ENCODE results near the gene SRGAP1.
"Not testable (repeated sequence)": the region's sequence is repeated elsewhere in the genome, so short reads cannot be mapped to it uniquely, and the experiment has no call there.

Gene SRGAP1

GRCh38 chr12:64076565-64076964, 232.1 kb downstream of the SRGAP1 start:
- not testable (repeated sequence) for H3K36me3 Mint-ChIP-seq (ENCODE audit: low read depth); H3K4me3 Mint-ChIP-seq; H3K9me3 Mint-ChIP-seq; H3K27me3 Mint-ChIP-seq; H3K4me1 Mint-ChIP-seq (ENCODE audit: low read depth); H3K27ac Mint-ChIP-seq

GRCh38 chr12:64077922-64078321, 233.4 kb downstream of the SRGAP1 start:
- Mint-ChIP-seq H3K4me1 (ENCODE audit: low read depth) (no peaks in the 10 kb centered on the region), H3K27ac (no peak overlapping the region), H3K36me3 (ENCODE audit: low read depth) (no peaks in the 10 kb centered on the region), H3K9me3 (peaks cover 3% of the 10 kb centered on the region), H3K27me3 (peaks cover 7% of the 10 kb centered on the region), H3K4me3 (no peak overlapping the region)

- no peaks in the 10 kb centered on the region for H3K4me1 Mint-ChIP-seq (ENCODE audit: low read depth)
- H3K4me3 Mint-ChIP-seq: no peak overlapping the region
- peaks cover 3% of the 10 kb centered on the region for H3K9me3 Mint-ChIP-seq
- no peak overlapping the region for H3K27ac Mint-ChIP-seq
- H3K27me3 Mint-ChIP-seq: peaks cover 3% of the 10 kb centered on the region
- H3K36me3 Mint-ChIP-seq (ENCODE audit: low read depth): no peaks in the 10 kb centered on the region
These were observed 236.0 kb downstream of the SRGAP1 start for GRCh38 chr12:64080319-64081007.

- Mint-ChIP-seq H3K4me3 (no peak overlapping the region), H3K27ac (no peak overlapping the region), H3K9me3 (peaks cover 3% of the 10 kb centered on the region), H3K4me1 (ENCODE audit: low read depth) (no peaks in the 10 kb centered on the region), H3K36me3 (ENCODE audit: low read depth) (no peaks in the 10 kb centered on the region), H3K27me3 (peaks cover 3% of the 10 kb centered on the region)
These were observed 236.5 kb downstream of the SRGAP1 start for GRCh38 chr12:64081008-64081404.

- Mint-ChIP-seq H3K4me3 (no peak overlapping the region), H3K36me3 (ENCODE audit: low read depth) (no peaks in the 10 kb centered on the region), H3K9me3 (no peaks in the 10 kb centered on the region), H3K4me1 (ENCODE audit: low read depth) (no peaks in the 10 kb centered on the region), H3K27ac (no peak overlapping the region), H3K27me3 (no peaks in the 10 kb centered on the region)
These were observed 237.6 kb downstream of the SRGAP1 start for GRCh38 chr12:64082116-64082515.

GRCh38 chr12:64082866-64083268, 238.4 kb downstream of the SRGAP1 start:
- Mint-ChIP-seq H3K27me3 (no peaks in the 10 kb centered on the region), H3K4me1 (ENCODE audit: low read depth) (no peaks in the 10 kb centered on the region), H3K36me3 (ENCODE audit: low read depth) (no peaks in the 10 kb centered on the region), H3K27ac (no peak overlapping the region), H3K9me3 (no peaks in the 10 kb centered on the region), H3K4me3 (no peak overlapping the region)

GRCh38 chr12:64083285-64084210, 239.0 kb downstream of the SRGAP1 start:
- Mint-ChIP-seq H3K27me3 (no peaks in the 10 kb centered on the region), H3K4me1 (ENCODE audit: low read depth) (no peaks in the 10 kb centered on the region), H3K27ac (no peak overlapping the region), H3K4me3 (no peak overlapping the region), H3K36me3 (ENCODE audit: low read depth) (no peaks in the 10 kb centered on the region), H3K9me3 (no peaks in the 10 kb centered on the region)

GRCh38 chr12:64085154-64085553, 240.7 kb downstream of the SRGAP1 start:
- H3K27ac Mint-ChIP-seq: no peak overlapping the region
- H3K4me1 Mint-ChIP-seq (ENCODE audit: low read depth): no peaks in the 10 kb centered on the region
- no peaks in the 10 kb centered on the region for H3K9me3 Mint-ChIP-seq
- no peak overlapping the region for H3K4me3 Mint-ChIP-seq
- no peaks in the 10 kb centered on the region for H3K36me3 Mint-ChIP-seq (ENCODE audit: low read depth)
- no peaks in the 10 kb centered on the region for H3K27me3 Mint-ChIP-seq

- Mint-ChIP-seq H3K27ac (no peak overlapping the region), H3K9me3 (no peaks in the 10 kb centered on the region), H3K36me3 (ENCODE audit: low read depth) (no peaks in the 10 kb centered on the region), H3K4me3 (no peak overlapping the region), H3K4me1 (ENCODE audit: low read depth) (no peaks in the 10 kb centered on the region), H3K27me3 (no peaks in the 10 kb centered on the region)
These were observed 241.5 kb downstream of the SRGAP1 start for GRCh38 chr12:64085996-64086395.

GRCh38 chr12:64086946-64087345, 242.4 kb downstream of the SRGAP1 start:
- H3K4me1 Mint-ChIP-seq (ENCODE audit: low read depth): no peaks in the 10 kb centered on the region
- H3K27me3 Mint-ChIP-seq: no peaks in the 10 kb centered on the region
- H3K27ac Mint-ChIP-seq: no peak overlapping the region
- H3K9me3 Mint-ChIP-seq: no peaks in the 10 kb centered on the region
- no peak overlapping the region for H3K4me3 Mint-ChIP-seq
- no peaks in the 10 kb centered on the region for H3K36me3 Mint-ChIP-seq (ENCODE audit: low read depth)

- Mint-ChIP-seq H3K4me1 (ENCODE audit: low read depth) (no peaks in the 10 kb centered on the region), H3K27ac (no peak overlapping the region), H3K36me3 (ENCODE audit: low read depth) (no peaks in the 10 kb centered on the region), H3K27me3 (no peaks in the 10 kb centered on the region), H3K4me3 (no peak overlapping the region), H3K9me3 (no peaks in the 10 kb centered on the region)
These were observed 243.3 kb downstream of the SRGAP1 start for GRCh38 chr12:64087761-64088160.

- H3K4me3 Mint-ChIP-seq: no peak overlapping the region
- no peaks in the 10 kb centered on the region for H3K27me3 Mint-ChIP-seq
- no peak overlapping the region for H3K27ac Mint-ChIP-seq
- H3K4me1 Mint-ChIP-seq (ENCODE audit: low read depth): no peaks in the 10 kb centered on the region
- no peaks in the 10 kb centered on the region for H3K9me3 Mint-ChIP-seq
- no peaks in the 10 kb centered on the region for H3K36me3 Mint-ChIP-seq (ENCODE audit: low read depth)
These were observed 244.2 kb downstream of the SRGAP1 start for GRCh38 chr12:64088431-64089349.

- Mint-ChIP-seq H3K9me3 (no peaks in the 10 kb centered on the region), H3K4me1 (ENCODE audit: low read depth) (no peaks in the 10 kb centered on the region), H3K27me3 (peaks cover 1% of the 10 kb centered on the region), H3K27ac (no peak overlapping the region), H3K36me3 (ENCODE audit: low read depth) (no peaks in the 10 kb centered on the region), H3K4me3 (no peak overlapping the region)
These were observed 245.5 kb downstream of the SRGAP1 start for GRCh38 chr12:64090047-64090446.

- peaks cover 3% of the 10 kb centered on the region for H3K27me3 Mint-ChIP-seq
- H3K27ac Mint-ChIP-seq: no peak overlapping the region
- H3K4me3 Mint-ChIP-seq: no peak overlapping the region
- no peaks in the 10 kb centered on the region for H3K9me3 Mint-ChIP-seq
- H3K36me3 Mint-ChIP-seq (ENCODE audit: low read depth): no peaks in the 10 kb centered on the region
- H3K4me1 Mint-ChIP-seq (ENCODE audit: low read depth): no peaks in the 10 kb centered on the region
These were observed 246.7 kb downstream of the SRGAP1 start for GRCh38 chr12:64091186-64091585.
